IPS-18c (cell line): ENCODE results near the gene SERPINF2.
"Not testable (repeated sequence)": the region's sequence is repeated elsewhere in the genome, so short reads cannot be mapped to it uniquely, and the experiment has no call there.

Experiments
- H3K4me3 ChIP-seq: 2 replicates; pipeline ENCODE4 v1.7.0; 2013; ENCODE audit warnings: low read depth, mild to moderate bottlenecking, low read length, moderate library complexity; ENCODE audit not compliant: insufficient read depth
- H3K9me3 ChIP-seq: one replicate; pipeline ENCODE4 v1.6.1; 2013; ENCODE audit warnings: mild to moderate bottlenecking, low read length, moderate library complexity; ENCODE audit not compliant: control insufficient read depth, insufficient read depth

Gene SERPINF2

DNA sequence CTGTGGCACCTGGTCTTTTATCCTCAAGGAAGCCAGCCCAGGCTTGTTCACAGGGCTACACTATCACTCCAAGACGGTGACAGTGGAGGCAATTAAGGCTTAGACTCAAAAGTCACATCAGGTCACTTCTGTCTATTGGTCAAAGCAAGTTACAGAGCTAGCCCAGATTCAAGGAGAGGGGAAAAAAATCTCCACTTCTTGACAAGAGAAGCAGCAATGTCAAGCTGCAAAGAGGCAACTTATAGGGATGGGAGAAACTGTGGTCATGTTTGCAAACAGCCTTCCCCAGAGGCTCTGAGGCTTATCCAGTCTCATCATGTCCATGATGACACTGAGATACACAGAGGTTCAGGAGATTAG, 50.8 kb downstream of the SERPINF2 start:
- H3K4me3 ChIP-seq: no peak overlapping the region

DNA sequence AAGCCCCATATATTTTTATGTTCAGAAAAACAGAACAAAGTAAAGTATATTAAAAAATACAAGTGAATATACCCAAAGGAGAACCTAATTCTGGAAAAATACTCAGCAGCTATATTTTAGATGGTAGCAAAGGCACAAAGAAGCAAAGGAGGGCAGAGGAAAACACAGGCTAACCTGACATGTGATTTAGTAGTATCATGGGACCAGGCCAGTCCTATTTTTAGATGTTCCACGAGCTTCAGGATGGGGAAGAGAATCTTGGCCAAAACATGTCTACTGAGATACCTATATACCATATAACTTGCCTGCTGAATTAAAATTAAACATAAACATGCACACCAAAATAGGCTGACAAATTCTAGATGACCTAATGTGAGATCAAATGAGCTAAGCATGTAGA, 54.1 kb downstream of the SERPINF2 start:
- Histone ChIP-seq H3K4me3 (no peak overlapping the region), H3K9me3 (no peaks in the 10 kb centered on the region)

More for the DNA sequence above, 50.8 kb downstream of the SERPINF2 start:
- no peaks in the 10 kb centered on the region for H3K9me3 ChIP-seq

DNA sequence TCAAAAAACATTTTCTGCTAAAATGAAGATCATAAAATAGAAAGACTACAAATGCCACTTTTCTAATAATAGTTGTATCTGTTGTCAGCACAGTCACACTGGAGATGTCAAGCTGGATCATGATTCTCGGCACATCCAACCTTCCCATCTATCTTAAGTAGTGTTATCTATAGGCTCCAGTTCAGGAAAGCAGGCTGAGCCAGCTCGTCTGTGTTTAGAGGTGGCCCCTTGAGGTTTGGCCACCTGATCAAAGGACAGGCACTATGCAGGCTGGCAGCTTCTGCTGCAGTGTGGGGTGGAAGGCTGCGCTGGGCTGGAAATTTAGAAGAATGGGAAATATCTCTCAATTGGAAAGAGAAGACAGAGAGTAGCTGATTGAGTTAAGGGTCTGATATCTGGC, 54.7 kb downstream of the SERPINF2 start:
- Histone ChIP-seq H3K9me3 (no peaks in the 10 kb centered on the region), H3K4me3 (no peak overlapping the region)

DNA sequence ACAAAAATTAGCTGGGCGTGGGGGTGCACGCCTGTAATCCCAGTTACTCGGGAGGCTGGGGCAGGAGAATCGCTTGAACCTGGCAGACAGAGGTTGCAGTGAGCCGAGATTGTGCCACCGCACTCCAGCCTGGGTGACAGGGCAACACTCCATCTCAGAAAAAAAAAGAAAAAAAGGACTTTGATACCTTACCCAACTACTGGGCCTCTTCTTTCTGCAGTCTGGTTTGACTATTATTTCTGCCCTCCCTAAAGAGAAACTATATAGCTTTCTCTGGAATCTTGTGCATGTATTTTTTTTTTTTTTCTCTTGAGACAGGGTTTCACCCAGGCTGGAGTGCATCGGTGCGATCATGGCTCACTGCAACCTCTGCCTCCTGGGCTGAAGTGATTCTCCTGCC, 55.2 kb downstream of the SERPINF2 start:
- not testable (repeated sequence) for H3K9me3 ChIP-seq, H3K4me3 ChIP-seq

DNA sequence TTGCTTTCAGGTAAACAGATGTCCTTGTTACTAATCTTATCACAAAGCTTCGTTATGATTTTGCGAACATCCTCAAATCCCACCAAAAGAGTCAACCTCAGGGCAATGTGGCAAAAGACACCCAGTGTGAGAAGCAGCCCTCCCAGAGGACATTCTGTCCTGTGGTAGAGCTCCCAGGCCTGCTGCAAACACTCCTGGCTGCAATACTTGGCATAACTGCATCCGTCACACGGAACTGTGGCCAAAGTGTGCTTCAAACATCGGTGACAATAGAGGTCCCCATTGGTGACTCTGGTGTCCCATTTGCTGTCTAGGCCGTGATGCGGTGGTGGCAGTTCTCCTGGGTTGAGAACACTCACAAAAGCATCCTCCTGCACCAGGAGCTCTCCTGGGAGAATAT, 57.6 kb downstream of the SERPINF2 start:
- no peaks in the 10 kb centered on the region for H3K9me3 ChIP-seq
- H3K4me3 ChIP-seq: no peak overlapping the region

DNA sequence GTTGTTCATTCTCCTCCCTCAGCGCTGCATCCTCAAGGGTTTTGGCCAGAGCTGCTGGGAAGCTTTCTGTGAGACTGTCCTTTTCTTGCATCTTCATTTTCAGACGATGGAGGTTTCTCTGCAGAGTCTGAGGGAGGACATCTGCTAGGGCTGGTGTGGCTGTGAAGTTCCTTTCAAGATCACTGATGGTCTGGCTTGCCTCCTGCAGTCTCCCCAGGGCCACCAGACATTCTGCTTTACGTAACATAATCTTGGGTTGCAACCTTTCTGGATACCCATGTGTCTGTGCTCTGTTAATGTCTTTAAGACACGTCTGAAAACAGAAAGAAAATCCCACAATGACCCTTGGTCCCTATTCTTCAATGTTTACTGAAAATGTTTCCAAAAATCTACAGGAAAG, 58.0 kb downstream of the SERPINF2 start:
- no peak overlapping the region for H3K4me3 ChIP-seq
- H3K9me3 ChIP-seq: peaks cover 2% of the 10 kb centered on the region

DNA sequence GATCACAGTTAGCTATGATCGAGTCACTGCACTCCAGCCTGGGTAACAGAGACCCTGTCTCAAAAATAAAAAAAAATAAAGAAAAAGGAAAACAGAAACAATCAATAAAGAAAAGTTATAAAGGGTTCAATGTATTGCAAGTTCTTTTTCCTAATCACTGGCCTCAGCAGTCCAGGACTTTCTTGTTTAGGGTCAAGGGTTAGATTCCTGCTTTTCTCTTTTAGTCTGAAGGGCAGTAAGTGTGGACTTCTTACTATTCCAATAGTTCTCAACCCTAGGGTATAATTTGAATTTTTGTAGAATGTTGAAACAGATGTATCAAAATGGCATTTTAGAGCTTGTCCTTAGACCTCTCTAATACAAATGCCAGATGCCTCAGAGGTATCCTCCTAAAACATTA, 59.8 kb downstream of the SERPINF2 start:
- Histone ChIP-seq H3K9me3 (peaks cover 2% of the 10 kb centered on the region), H3K4me3 (no peak overlapping the region)

DNA sequence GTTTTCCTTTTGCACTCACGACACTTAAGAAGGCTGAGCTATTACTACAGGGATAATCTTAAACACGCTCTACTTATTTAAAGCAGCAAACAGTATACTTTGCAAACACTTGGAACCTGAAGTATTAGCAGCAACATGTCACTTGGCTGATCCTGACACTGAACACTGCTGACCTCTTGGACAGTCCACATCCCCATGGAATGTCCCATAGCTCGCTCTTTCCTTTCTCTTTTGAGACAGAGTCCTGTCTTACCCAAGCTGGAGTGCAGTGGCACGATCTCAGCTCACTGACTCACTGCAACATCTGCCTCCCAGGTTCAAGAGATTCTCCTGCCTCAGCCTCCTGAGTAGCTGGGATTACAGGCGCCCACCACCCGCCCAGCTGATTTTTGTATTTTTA, 60.6 kb downstream of the SERPINF2 start:
- peaks cover 2% of the 10 kb centered on the region for H3K9me3 ChIP-seq
- no peak overlapping the region for H3K4me3 ChIP-seq
